GM23338 (cell line): ENCODE measurements around the gene TMEM120B. TPM values are rescaled to one million over a fixed set of nuclear protein-coding genes. Genes with fewer than 3 reads are reported as not detected.

ENCODE experiments used
- ATAC-seq: fragments of 200-7000 bp; cut with Tn5 transposase; 3 replicates; pipeline ENCODE4 v1.9.1; 2020
- DNase-seq: peaks from one replicate; pipeline ENCODE4 v3.0.0-alpha.2; 2015; ENCODE audit warnings: low spot score
- H2AFZ ChIP-seq: fragments of 200-600 bp; sonication (generic); 2 replicates; pipeline ENCODE4 v1.8.0; 2016; ENCODE audit warnings: antibody characterized with exemption, mild to moderate bottlenecking, moderate library complexity
- H3F3A ChIP-seq: fragments of 200-600 bp; sonication (generic); replicated peaks from 2 replicates; pipeline ENCODE4 v1.8.0; 2017; ENCODE audit warnings: antibody characterized with exemption, mixed run types, low read depth
- H3K27ac ChIP-seq: fragments of 200-600 bp; sonication (generic); 2 replicates; pipeline ENCODE4 v1.6.1; 2016; ENCODE audit warnings: low read depth
- H3K27me3 ChIP-seq: fragments of 200-600 bp; sonication (generic); 2 replicates; pipeline ENCODE4 v1.8.0; 2016; ENCODE audit warnings: mild to moderate bottlenecking, mixed run types, moderate library complexity; ENCODE audit not compliant: insufficient read depth
- H3K36me3 ChIP-seq: fragments of 200-600 bp; sonication (generic); 2 replicates; pipeline ENCODE4 v1.8.0; 2016; ENCODE audit warnings: mild to moderate bottlenecking; ENCODE audit not compliant: insufficient read depth
- H3K4me1 ChIP-seq: fragments of 200-600 bp; sonication (generic); 2 replicates; pipeline ENCODE4 v1.8.0; 2016; ENCODE audit warnings: mild to moderate bottlenecking, moderate library complexity; ENCODE audit not compliant: insufficient read depth
- H3K4me2 ChIP-seq: fragments of 200-600 bp; sonication (generic); 2 replicates; pipeline ENCODE4 v1.7.1; 2017; ENCODE audit warnings: mixed run types
- H3K4me3 ChIP-seq: fragments of 200-600 bp; sonication (generic); 2 replicates; pipeline ENCODE4 v1.6.1; 2016; ENCODE audit warnings: mixed run types
- H3K79me2 ChIP-seq: fragments of 200-600 bp; sonication (generic); replicated peaks from 2 replicates; pipeline ENCODE4 v1.8.0; 2017; ENCODE audit warnings: mild to moderate bottlenecking; ENCODE audit not compliant: insufficient read depth
- H3K9me2 ChIP-seq: fragments of 200-600 bp; sonication (generic); 2 replicates; pipeline ENCODE4 v1.8.0; 2017; ENCODE audit not compliant: insufficient read depth
- H4K20me1 ChIP-seq: fragments of 200-600 bp; sonication (generic); replicated peaks from 2 replicates; pipeline ENCODE4 v1.8.0; 2017; ENCODE audit warnings: mild to moderate bottlenecking; ENCODE audit not compliant: insufficient read depth
- H3K27ac Mint-ChIP-seq: 2 replicates; pipeline ENCODE4 v1.8.0; 2020; ENCODE audit warnings: inconsistent platforms, mild to moderate bottlenecking, moderate library complexity, mixed read lengths
- H3K27me3 Mint-ChIP-seq: 3 replicates; pipeline ENCODE4 v1.8.0; 2022; ENCODE audit warnings: low read depth, mild to moderate bottlenecking, moderate library complexity, mixed read lengths, inconsistent platforms; ENCODE audit not compliant: insufficient read depth, poor library complexity
- H3K36me3 Mint-ChIP-seq: 3 replicates; pipeline ENCODE4 v1.8.0; 2021; ENCODE audit warnings: low read depth, mild to moderate bottlenecking, inconsistent platforms, moderate library complexity, mixed read lengths
- H3K4me1 Mint-ChIP-seq: 3 replicates; pipeline ENCODE4 v1.8.0; 2020; ENCODE audit warnings: mild to moderate bottlenecking, inconsistent platforms, mixed read lengths
- H3K4me3 Mint-ChIP-seq: 3 replicates; pipeline ENCODE4 v1.8.0; 2021; ENCODE audit warnings: moderate library complexity, mild to moderate bottlenecking, inconsistent platforms, mixed read lengths
- H3K9me3 Mint-ChIP-seq: 3 replicates; pipeline ENCODE4 v1.8.0; 2020; ENCODE audit warnings: moderate library complexity, mild to moderate bottlenecking, inconsistent platforms, mixed read lengths
- CREB1 ChIP-seq: fragments of 250-450 bp; sonication (Bioruptor Pico); IDR thresholded peaks from 2 replicates; pipeline ENCODE4 v1.5.0; 2020; ENCODE audit warnings: low read depth, mild to moderate bottlenecking, moderate library complexity
- CTCF ChIP-seq, 2 experiments: fragments of 200-600 bp in 1 of 2; sonication (generic) in 1 of 2; conservative IDR thresholded peaks; 2 replicates each; pipeline versions ENCODE4 v1.5.1 to v1.6.1; 2016 to 2017; ENCODE audit warnings: antibody characterized with exemption in 2 of 2, low read depth in 2 of 2, mild to moderate bottlenecking in 2 of 2, moderate library complexity in 1 of 2
- EZH2 ChIP-seq: fragments of 200-600 bp; sonication (generic); IDR thresholded peaks from one replicate; pipeline ENCODE4 v1.8.0; 2017; ENCODE audit warnings: antibody characterized with exemption, mild to moderate bottlenecking, low read depth; ENCODE audit not compliant: unreplicated experiment
- EZH2phosphoT487 ChIP-seq: fragments of 200-600 bp; sonication (generic); IDR thresholded peaks from one replicate; pipeline ENCODE4 v1.8.1; 2018; ENCODE audit warnings: antibody characterized with exemption; ENCODE audit not compliant: unreplicated experiment
- JUNB ChIP-seq: IDR thresholded peaks from one replicate; pipeline ENCODE4 v1.6.1; 2016; ENCODE audit warnings: antibody characterized with exemption; ENCODE audit not compliant: unreplicated experiment
- NANOG ChIP-seq: IDR thresholded peaks from 2 replicates; pipeline ENCODE4 v1.6.1; 2016; ENCODE audit warnings: antibody characterized with exemption, borderline replicate concordance
- POLR2AphosphoS5 ChIP-seq: IDR thresholded peaks from 2 replicates; pipeline ENCODE4 v1.6.1; 2016; ENCODE audit warnings: antibody characterized with exemption, low read depth
- REST ChIP-seq: IDR thresholded peaks from one replicate; pipeline ENCODE4 v1.6.1; 2018; ENCODE audit warnings: antibody characterized with exemption; ENCODE audit not compliant: unreplicated experiment
- STAT1 ChIP-seq: IDR thresholded peaks from one replicate; pipeline ENCODE4 v1.6.1; 2016; ENCODE audit warnings: antibody characterized with exemption; ENCODE audit not compliant: unreplicated experiment
- ZNF114 ChIP-seq: fragments of 250-450 bp; sonication (Bioruptor Pico); IDR thresholded peaks from 2 replicates; pipeline ENCODE4 v1.5.0; 2020; ENCODE audit warnings: mild to moderate bottlenecking, moderate library complexity
- ZNF331 ChIP-seq: fragments of 250-450 bp; sonication (Bioruptor Pico); IDR thresholded peaks from 2 replicates; pipeline ENCODE4 v1.5.0; 2020; ENCODE audit warnings: low read depth, mild to moderate bottlenecking, moderate library complexity
- polyA plus RNA-seq: library from polyadenylated mRNA; unstranded; fragments of >200 nt; fragmentation: Nextera tagmentation; extraction: Ambion mirVana; gene quantifications from 2 replicates; pipeline ENCODE4 v1.2.1, GENCODE V29; 2016
- total RNA-seq: library from RNA; depleted of rRNA; stranded (reverse); fragments of >200 nt; shearing (Covaris generic); gene quantifications from 2 replicates; pipeline ENCODE4 v1.2.3, GENCODE V29; 2014
- TF ChIP-seq, protein P1 (sequence below): IDR thresholded peaks from 2 replicates; pipeline ENCODE4 v1.6.1; 2016; ENCODE audit warnings: antibody characterized with exemption
- TF ChIP-seq, protein P2 (sequence below): fragments of 250-450 bp; sonication (Bioruptor Pico); IDR thresholded peaks from 2 replicates; pipeline ENCODE4 v1.5.0; 2020; ENCODE audit warnings: mild to moderate bottlenecking, moderate library complexity

The TMEM120B gene
- total and polyA plus RNA-seq, 2 experiments from 2014 or later = 15.0 to 36.0 TPM

DNA sequence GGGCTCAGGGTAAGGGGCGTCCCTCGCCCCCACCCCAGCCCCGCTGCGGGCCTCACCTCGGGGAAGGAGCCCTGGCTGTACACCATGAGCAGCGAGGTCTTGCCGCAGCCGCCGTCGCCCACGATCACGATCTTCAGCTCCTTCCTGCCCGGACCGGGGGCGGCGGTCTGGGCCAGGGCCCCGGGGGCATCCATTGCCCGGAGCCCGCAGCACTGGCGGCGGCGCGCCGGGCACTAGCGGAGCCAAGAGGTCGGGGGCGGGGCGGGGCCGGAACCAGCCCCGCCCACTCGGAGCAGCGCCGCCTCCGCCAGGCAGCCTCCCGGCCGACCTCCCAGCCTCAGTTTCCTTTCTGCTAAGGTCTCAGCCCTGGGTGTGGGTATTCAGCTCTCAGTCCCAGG is 80.9 kb downstream of the TMEM120B start, which contains the start of gene RHOF:
RHOF (minus strand) TSS at position 249 of the 398 bp plus-strand sequence; CDS start at position 194, 55 bp downstream.
- Mint-ChIP-seq H3K36me3 (peaks cover 20% of the 10 kb centered on the region), H3K27ac (peak within 1 kb of the TSS; percentile 90), H3K27me3 (peaks cover 29% of the 10 kb centered on the region), H3K9me3 (no peaks in the 10 kb centered on the region; the same call in 2 of the 3 replicates), H3K4me1 (peaks cover 43% of the 10 kb centered on the region), H3K4me3 (peak within 1 kb of the TSS; percentile 75)
- DNase-seq = peak; percentile 83
- no peaks in the 10 kb centered on the region for H3K36me3 ChIP-seq
- peak; percentile 35 for ATAC-seq
- H3K4me2 ChIP-seq = peak within 1 kb of the TSS; percentile 94
- peaks cover 18% of the 10 kb centered on the region for H3K79me2 ChIP-seq
- H3F3A ChIP-seq = peaks cover 33% of the 10 kb centered on the region
- peaks cover 32% of the 10 kb centered on the region for H3K4me1 ChIP-seq
- no peak for TF ChIP-seq STAT1
- TF ChIP-seq, protein P1, sequence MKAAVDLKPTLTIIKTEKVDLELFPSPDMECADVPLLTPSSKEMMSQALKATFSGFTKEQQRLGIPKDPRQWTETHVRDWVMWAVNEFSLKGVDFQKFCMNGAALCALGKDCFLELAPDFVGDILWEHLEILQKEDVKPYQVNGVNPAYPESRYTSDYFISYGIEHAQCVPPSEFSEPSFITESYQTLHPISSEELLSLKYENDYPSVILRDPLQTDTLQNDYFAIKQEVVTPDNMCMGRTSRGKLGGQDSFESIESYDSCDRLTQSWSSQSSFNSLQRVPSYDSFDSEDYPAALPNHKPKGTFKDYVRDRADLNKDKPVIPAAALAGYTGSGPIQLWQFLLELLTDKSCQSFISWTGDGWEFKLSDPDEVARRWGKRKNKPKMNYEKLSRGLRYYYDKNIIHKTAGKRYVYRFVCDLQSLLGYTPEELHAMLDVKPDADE = no peak; the same call in 1 of the 2 replicates
- TF ChIP-seq ZNF331 = no peak
- no peak for TF ChIP-seq CTCF (conservative IDR thresholded peaks at IDR 0.05; ENCODE audit: low read depth in 2 of 2)
- no peak for TF ChIP-seq NANOG
- TF ChIP-seq POLR2AphosphoS5 = no peak; the same call in 1 of the 2 replicates
- no peak for TF ChIP-seq CREB1
- TF ChIP-seq JUNB = no peak
- TF ChIP-seq EZH2 = no peak
- no peak for TF ChIP-seq EZH2phosphoT487
- no peak for TF ChIP-seq REST
- TF ChIP-seq ZNF114 (CRISPR knock-in tag) = no peak
- TF ChIP-seq, protein P2, sequence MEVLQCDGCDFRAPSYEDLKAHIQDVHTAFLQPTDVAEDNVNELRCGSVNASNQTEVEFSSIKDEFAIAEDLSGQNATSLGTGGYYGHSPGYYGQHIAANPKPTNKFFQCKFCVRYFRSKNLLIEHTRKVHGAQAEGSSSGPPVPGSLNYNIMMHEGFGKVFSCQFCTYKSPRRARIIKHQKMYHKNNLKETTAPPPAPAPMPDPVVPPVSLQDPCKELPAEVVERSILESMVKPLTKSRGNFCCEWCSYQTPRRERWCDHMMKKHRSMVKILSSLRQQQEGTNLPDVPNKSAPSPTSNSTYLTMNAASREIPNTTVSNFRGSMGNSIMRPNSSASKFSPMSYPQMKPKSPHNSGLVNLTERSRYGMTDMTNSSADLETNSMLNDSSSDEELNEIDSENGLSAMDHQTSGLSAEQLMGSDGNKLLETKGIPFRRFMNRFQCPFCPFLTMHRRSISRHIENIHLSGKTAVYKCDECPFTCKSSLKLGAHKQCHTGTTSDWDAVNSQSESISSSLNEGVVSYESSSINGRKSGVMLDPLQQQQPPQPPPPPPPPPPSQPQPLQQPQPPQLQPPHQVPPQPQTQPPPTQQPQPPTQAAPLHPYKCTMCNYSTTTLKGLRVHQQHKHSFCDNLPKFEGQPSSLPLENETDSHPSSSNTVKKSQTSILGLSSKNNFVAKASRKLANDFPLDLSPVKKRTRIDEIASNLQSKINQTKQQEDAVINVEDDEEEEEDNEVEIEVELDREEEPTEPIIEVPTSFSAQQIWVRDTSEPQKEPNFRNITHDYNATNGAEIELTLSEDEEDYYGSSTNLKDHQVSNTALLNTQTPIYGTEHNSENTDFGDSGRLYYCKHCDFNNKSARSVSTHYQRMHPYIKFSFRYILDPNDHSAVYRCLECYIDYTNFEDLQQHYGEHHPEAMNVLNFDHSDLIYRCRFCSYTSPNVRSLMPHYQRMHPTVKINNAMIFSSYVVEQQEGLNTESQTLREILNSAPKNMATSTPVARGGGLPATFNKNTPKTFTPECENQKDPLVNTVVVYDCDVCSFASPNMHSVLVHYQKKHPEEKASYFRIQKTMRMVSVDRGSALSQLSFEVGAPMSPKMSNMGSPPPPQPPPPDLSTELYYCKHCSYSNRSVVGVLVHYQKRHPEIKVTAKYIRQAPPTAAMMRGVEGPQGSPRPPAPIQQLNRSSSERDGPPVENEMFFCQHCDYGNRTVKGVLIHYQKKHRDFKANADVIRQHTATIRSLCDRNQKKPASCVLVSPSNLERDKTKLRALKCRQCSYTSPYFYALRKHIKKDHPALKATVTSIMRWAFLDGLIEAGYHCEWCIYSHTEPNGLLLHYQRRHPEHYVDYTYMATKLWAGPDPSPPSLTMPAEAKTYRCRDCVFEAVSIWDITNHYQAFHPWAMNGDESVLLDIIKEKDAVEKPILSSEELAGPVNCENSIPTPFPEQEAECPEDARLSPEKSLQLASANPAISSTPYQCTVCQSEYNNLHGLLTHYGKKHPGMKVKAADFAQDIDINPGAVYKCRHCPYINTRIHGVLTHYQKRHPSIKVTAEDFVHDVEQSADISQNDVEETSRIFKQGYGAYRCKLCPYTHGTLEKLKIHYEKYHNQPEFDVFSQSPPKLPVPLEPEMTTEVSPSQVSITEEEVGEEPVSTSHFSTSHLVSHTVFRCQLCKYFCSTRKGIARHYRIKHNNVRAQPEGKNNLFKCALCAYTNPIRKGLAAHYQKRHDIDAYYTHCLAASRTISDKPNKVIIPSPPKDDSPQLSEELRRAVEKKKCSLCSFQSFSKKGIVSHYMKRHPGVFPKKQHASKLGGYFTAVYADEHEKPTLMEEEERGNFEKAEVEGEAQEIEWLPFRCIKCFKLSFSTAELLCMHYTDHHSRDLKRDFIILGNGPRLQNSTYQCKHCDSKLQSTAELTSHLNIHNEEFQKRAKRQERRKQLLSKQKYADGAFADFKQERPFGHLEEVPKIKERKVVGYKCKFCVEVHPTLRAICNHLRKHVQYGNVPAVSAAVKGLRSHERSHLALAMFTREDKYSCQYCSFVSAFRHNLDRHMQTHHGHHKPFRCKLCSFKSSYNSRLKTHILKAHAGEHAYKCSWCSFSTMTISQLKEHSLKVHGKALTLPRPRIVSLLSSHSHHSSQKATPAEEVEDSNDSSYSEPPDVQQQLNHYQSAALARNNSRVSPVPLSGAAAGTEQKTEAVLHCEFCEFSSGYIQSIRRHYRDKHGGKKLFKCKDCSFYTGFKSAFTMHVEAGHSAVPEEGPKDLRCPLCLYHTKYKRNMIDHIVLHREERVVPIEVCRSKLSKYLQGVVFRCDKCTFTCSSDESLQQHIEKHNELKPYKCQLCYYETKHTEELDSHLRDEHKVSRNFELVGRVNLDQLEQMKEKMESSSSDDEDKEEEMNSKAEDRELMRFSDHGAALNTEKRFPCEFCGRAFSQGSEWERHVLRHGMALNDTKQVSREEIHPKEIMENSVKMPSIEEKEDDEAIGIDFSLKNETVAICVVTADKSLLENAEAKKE (CRISPR knock-in tag) = no peak
- peak within 1 kb of the TSS; percentile 87 for H2AFZ ChIP-seq
- no peaks in the 10 kb centered on the region for H3K9me2 ChIP-seq
- peaks cover 9% of the 10 kb centered on the region; the same call in 1 of the 2 replicates for H4K20me1 ChIP-seq
- H3K4me3 ChIP-seq = peak within 1 kb of the TSS; percentile 83
- no peaks in the 10 kb centered on the region for H3K27me3 ChIP-seq
- H3K27ac ChIP-seq = peak within 1 kb of the TSS; percentile 74; the same call in 1 of the 2 replicates
